ENCODE measurements around the gene LPXN.

LPXN gene

DNA sequence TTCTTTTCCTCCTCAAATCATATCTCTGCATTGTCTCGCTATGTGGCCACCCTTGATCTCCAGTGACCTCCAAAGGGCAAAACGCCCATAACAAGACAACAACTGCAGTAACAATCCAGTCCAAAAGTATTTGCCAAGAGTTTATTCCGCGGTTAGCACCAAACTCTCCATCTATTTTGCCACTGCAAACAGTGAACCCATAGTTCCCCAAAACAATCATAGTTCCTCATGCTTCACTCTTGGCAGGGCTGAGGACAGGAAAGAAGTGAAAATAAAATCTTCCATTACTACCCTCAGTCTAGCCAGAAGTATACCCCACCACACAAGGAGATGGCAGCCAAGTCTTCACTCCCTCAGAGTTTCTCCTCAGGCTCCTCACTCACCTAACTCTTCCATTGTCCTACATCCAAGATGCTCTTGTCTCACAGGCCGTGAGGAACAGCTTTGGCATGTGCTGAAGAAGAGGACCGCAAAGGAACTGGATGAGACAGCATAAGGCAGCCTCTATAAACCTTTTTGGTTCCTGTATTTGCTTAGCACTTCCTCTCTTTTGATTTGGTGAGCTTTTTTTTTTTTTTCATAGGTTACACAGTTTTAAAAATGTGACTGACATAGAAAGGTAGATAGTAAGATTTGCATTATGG is at the start of gene LPXN:
TSS of gene LPXN (minus strand) at position 480 of the 644 bp plus-strand sequence. CDS start at position 396, 84 bp downstream.
- ATAC-seq, result no peak
- DNase-seq, result peak; percentile 51

DNA sequence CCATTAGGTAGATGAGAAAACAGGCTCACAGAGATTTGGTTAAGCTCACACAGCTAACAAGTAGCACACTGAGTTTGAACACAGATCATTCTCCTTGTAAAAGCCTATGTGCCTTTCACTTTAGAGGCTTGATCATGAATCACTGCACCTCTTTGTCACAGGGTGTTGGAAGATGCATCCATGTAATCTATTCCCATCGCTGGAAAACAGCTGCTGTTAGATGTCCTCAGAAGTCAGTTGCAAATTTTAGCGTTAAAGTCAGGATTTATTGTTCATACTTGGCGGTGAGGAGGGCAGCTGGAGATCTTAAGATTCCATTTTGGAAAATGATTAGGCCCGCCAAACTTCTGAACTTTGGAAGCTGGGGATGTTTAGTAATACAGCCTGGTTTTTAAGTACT is 49.4 kb upstream of the LPXN start:
- ATAC-seq, result no peak
- DNase-seq, result no peak

DNA sequence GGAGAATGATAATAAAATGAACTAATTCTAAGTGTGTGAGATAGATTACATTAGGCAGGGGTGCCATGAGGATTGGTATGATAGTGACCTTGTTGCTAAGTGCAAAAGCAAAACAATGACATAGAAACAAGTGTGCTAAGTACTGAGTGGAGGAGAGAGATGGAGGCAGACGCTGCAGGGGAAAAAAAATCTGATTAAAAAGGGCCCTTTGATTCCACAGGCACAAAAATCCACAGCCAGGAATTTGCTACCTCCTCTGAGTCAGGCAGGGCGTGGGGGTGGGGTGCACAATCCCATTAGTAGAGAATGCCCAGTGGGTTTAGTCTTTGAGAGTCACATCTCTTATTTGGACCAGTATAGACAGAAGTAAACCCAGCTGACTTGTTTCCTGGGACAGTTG is 46.7 kb upstream of the LPXN start, which contains the start of gene CNTF:
TSS of gene CNTF (plus strand) at position 322 of the 400 bp plus-strand sequence. CDS start 88 bp downstream, outside the sequence.
- DNase-seq (no peak), ATAC-seq (no peak)

DNA sequence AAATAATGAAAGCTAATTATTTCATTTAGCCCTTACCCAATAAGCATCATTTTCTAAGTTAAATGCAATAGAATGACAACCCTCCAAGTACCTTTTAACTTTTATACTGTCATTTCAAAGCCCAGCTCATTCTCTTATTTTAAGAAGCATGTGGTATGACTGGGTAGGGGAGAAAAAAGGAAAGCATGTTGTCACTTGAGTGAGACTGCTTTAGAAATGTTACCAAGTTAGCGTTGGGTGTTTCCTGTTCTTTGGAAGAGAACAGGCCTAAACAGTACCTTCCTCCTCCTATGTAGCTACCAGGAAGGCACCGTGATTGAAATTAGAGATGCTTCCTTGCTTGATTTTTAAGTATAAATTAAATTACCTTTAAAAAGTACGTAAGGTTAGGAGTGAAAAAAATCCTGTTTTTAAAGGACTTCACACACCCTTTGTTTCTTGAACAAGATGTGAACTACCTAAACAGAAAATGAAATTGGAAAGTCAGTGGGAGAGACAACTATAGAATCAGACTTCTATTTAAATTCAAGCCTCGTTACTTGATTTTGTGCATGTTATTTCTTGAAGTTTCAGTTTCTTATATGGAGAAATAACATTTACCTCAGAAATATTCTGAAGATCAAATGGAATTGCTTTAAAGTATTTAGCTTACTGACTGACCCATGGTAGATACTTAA is 46.1 kb upstream of the LPXN start:
- no peak for ATAC-seq

DNA sequence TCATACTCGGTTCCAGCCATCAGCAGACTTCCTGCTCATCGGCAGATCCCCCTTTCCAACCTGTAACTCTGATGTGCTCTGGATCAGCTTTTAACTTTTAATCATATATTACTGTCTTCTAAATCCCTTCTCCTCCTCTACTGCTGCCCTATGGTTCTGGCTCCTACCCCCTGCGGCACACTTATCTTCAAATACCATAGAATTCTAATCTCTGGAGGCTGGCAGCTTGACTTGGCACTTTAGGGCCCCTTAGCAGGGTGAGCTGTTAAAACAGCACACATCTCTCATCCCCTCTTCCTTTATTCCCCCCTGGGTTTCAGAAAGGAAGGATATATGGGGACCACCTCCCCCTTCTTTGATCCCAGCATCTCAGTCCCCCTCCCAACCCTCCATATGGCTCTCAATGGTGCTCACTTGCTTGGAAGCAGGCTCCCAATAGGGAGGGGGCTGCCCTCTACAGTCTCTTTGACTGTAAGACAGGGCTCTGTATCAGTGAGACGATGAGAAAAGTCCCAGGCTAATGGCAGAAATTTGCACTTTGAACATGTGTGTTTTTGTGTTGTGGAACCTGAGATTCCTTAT is 42.4 kb upstream of the LPXN start:
- DNase-seq (no peak), ATAC-seq (no peak)

More for the DNA sequence above, 46.1 kb upstream of the LPXN start:
- no peak for DNase-seq

DNA sequence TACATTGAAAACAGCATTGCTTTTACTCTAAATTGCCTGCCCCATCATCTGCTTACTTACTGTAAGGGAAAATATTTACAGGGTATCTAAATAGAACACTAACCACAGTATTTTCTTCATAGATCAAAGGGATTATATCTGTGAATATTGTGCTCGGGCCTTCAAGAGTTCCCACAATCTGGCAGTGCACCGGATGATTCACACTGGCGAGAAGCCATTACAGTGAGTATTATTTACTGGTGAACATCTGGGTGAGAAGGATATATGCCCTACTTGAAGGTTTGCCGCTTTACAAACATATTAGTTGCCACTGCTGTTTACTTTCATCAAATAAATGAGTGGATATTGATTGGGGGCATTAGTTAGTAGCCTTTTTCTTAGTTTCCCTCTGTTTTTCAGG is 40.9 kb upstream of the LPXN start:
- ATAC-seq (no peak), DNase-seq (no peak)

DNA sequence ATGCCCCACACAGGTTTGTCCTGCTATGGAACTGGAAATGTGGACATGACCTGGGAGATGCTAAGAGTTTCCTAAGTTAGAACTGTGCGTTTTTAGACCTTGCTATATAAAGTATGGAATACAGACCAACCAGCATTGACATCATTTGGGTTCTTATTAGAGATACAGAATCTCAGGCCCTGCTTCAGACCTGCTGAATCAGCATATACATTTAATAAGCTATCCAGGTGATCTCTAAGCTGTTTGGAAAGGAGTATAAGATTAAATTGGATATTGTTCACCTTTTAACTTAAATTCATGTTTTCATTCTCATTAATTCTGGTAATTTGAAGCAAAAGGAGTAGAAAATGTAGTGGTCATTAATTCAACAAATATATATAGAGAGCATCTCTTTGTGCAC is 39.9 kb upstream of the LPXN start:
- ATAC-seq, result no peak

DNA sequence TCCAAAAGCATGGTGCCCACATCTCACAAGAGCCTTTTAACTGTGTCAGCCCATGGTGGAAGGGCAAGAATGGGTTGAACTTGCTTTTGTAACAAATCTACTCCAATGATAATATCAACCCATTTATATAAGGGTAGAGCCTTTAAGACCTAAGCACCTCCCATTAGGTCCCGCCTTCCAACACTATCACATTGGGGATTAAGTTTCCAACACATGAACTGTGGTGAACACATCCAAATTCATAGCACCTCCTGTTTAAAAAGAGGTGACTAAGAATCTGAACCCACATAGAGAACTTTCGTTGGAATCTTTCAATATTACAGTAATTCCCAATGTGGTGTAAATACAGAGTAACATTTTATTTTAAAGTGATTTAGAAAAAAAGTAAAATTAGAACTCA is 37.6 kb upstream of the LPXN start:
- no peak for DNase-seq
- ATAC-seq, result peak; percentile 43

More for the DNA sequence above, 39.9 kb upstream of the LPXN start:
- DNase-seq, result no peak

DNA sequence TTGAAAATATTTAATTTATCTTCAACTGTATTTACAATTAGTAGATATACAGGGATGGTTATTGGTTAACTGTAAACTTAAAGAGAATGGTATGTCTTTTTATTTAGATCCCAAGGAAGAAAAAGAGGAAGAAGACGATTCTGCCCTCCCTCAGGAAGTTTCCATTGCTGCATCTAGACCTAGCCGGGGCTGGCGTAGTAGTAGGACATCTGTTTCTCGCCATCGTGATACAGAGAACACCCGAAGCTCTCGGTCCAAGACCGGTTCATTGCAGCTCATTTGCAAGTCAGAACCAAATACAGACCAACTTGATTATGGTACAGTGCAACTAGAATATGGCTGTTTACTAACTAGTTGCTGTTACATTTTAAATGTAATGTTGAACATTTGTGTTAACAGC is 34.1 kb upstream of the LPXN start:
- DNase-seq, result no peak
- ATAC-seq, result no peak

DNA sequence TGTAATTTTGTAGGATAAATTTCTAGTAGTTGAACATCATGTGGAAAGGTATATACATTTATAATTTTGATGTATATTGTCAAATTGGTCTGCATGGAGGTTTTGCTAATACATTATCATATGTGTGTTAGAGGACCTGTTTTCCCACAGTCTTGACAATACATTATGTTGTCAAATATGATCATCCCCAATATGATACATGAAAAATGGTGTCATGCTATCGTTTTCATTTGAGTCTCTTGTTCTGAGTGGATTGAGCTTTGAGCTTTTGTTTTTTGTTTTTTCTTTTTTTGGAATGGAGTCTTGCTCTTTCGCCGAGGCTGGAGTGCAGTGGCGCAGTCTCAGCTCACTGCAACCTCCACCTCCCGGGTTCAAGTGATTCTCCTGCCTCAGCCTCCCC is 32.7 kb upstream of the LPXN start:
- ATAC-seq (no peak), DNase-seq (no peak)

DNA sequence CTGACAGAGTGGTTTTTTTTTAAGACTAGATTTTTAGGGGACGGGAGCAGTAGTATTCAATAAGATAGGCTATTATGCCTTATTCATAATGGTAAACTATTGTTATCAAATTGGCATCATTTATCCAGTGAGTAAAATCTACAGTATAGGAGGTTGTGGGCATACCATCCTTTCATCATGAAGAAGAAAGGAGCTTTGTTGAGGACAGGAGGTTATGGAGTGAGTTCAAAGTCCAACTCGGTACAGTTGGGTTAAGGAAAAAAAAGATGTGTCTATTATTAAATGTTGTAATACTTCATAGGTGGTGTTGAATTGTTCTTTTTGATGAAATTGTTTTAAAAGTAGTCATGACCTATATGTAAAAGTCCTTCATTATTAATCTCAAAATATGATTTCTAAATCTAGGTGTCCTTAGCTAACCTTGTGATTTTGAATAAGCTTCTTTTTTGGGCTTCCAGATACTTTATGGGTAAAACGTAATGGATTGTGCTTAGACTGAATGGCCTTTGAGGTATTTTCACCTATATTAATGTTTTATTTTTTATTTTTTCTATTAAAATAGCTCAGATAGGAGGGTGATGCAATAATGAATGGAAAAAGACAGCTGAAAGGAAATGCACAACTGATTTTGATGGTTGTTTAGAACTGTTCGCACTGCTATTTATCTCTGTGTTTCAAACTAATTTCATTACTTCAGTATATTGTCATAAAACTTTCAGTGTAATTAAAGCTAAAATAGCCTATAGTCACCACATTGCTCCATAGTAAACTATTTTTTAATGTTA is 31.5 kb upstream of the LPXN start:
- DNase-seq (no peak), ATAC-seq (no peak)

DNA sequence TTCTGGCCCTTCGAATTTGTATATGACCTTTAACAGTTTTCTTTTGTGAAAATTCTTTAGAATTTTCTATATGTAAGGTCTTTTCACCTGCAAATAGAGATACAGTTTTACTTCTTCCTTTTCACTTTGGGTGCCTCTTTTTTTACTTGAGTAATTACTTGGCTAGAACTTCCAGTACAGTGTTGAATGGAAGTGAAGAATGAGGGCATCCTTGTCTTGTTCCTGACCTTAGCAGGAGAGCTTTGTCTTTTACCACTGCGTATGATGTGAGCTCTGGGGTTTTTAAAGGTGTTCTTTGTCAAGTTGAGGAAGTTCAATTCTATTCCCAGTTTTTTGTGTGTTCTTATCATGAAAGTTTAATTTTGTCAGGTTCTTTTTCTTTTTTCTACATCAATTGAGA is 24.9 kb upstream of the LPXN start:
- ATAC-seq, result no peak

DNA sequence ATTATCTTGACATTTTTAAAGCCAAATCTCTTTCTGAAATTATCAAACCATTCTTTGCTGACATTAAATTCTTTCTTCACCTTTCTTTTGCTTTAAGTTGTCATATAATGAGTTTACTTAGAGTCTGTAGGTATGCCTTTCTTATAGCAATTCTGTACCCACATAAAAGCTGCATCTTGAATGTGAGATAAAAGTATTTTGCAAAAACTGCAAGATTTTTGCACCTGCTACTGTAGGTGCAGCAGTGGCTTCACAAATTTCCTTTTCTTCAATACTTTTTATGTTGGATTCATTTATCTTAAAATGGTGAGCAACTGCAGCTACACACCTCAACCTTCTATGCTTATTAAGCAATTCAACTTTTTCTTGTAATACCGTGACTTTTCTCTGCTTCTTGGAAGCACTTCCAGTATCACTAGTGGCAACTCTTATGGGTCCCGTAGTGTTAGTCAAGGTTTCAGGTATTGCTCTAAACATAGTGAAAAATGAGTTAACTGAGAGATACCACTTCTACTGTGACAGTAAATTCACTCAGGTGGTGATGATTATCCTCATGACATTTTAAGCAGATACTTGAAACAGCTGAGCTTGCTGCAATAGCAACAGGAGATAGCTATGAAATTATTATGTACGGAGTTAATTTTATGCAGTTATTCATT is 22.0 kb upstream of the LPXN start:
- peak; percentile 89 for ATAC-seq
- no peak for DNase-seq

More for the DNA sequence above, 24.9 kb upstream of the LPXN start:
- no peak for DNase-seq

DNA sequence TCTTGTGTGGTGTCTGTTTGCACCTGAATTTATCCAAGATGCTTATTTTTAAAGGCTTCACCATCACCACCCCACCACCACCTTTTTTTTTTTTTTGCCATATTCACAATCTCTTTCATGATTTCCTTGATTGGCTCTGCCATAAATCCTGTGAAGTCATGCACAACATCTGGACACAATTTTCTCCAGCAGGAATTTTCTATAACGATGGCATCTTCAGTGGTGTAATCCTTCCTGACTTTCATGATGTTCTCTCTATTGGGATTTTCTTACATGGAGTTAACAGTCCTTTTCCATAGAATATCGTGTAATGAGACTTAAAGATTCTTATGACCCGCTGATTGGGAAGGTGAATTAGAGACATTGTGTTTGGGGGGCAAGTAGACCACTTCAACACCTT is 21.0 kb upstream of the LPXN start:
- no peak for ATAC-seq
- no peak for DNase-seq

DNA sequence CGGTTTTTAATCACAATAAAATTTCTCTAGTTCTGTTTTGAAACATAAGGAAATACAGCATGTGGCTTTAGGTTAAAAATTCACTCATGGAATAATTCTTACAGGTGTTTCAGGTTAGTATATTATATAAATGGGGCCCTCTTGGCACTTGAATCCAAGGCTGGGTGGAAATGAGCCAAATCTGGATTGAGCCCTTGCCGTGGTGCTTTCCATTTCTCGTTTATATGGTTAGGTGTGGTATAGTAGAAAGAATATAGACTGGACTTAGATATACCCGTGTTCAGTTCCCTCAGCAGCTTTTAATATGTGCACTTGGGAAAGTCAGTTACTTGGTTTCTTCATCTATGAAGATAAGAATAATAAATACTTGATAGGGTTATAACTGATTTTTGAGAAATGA is 19.2 kb upstream of the LPXN start:
- no peak for ATAC-seq
- DNase-seq, result no peak

DNA sequence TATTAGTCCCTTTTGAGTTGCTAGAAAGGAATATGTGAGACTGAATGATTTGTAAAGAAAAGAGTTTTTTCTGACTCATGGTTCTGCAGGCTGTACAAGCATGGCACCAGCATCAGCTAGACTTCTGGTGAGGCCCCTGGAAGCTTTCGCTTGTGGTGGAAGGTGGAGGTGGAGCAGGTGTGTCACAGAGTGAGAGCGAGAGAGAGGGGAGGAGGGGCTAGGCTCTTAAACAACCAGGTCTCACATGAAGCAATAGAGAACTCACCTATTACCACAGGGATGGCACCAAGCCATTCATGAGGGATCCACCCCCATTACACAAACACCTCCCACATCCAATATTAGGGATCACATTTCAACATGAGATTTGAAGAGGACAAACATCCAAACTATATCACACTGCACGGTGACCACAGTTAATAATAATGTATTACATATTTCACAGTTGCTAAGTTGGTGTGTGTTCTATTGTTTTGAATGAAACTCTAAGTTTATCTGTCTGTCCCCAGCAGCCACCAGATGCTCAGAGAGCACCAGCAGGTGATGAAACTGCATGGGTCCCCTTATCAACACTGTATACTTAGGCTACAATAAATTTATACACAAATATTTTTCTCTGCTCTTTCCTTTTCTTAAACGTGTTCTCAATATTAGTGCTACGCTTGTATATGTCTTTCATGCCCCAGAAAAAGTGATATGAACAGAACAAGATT is 17.3 kb upstream of the LPXN start:
- ATAC-seq (peak; percentile 83), DNase-seq (peak; percentile 15)

DNA sequence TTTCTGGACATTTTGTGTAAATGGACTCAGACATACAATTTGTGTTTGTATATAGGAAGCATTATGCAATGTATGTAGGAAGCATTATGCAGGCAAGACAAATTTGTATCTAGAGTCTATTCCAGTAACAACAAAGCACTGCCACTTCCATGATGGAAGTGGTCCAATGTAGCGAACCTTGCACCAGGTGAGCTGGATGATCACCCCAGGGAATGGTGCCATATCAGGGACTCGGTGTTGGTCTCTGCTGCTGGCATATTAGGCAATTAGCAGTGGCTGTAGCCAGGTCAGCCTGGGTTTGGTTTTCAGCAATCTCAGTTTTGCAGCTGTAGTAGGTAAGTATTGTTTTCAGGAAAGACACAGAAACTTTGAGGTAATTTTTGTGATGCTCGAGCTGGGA is 16.0 kb upstream of the LPXN start:
- ATAC-seq, result no peak
- DNase-seq, result no peak

DNA sequence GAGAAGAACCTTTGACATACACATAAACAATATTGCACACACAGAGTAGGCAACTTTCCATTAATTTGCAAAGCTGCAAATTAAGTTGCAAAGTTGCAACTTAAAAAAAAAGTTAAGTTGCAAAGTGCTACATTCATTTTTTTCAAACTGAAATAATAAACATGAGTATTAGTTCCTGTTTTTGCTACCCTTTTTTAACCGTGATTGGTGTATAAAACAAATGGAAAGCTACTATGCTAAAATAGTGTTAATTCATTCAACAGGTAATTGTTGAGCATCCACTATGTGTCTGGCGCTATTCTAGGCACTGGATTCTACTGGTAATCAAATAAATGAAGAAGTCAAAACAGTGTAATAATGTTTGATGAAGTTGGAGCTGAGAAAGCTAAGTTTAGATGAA is 11.3 kb upstream of the LPXN start:
- DNase-seq (no peak), ATAC-seq (no peak)

DNA sequence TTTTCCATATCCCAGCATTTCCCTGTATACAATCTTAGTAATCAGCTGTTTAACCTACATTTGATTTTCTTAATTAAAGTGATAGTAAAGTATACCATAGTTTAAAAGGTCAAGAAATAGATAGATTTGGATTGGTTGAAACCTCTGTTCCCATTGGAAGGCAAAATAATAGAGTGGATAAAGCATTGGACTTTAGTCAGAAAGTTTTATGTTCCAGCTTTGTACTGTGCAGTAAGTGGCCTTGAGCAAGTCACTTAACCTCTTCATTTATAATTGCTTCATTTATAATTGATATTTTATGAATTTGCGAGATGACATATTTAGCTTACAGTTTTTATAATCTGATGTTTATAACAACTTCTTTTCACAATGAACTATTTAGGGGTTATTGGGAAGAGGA is 6.8 kb upstream of the LPXN start:
- no peak for DNase-seq
- no peak for ATAC-seq

DNA sequence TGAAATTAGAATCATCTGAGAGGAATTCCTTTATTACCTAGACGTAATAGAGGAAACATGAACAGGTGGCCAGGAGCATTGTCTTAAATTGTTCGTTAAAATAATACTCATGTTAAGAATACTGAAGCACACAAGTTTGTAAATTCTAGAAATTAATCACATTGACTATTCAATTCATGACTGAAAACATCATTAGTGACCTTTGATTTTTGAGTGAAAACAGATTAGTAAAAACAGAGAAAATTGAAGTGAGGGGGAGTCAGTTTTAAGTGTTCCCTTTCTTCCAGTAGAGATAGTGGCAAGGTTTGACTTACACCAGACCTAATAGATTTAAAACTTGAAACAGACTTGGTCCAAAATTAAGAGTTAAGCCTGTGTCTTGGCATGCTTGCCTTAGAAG is 4.7 kb upstream of the LPXN start:
- no peak for DNase-seq
- ATAC-seq, result no peak

Measured in stimulated activated naive CD8-positive, alpha-beta T cell treated with anti-CD3 and anti-CD28 coated beads, Interleukin-15, Interleukin-2, amounts not matched to agents 100 U/mL and 50 U/mL, for 24 hours (primary cell).